GM18951 (cell line): ENCODE measurements around the gene SLC15A1.

ENCODE experiments used
- POLR2A ChIP-seq: IDR thresholded peaks from 4 replicates; pipeline ENCODE4 v1.6.1; 2011; ENCODE audit warnings: mild to moderate bottlenecking; ENCODE audit not compliant: insufficient read length, insufficient read depth; ENCODE audit errors: extremely low read depth
- in situ Hi-C: fragments of 300-500 bp; cut with MboI; formaldehyde crosslinking; loops from one replicate; pipeline ENCODE4 v1.12.0; 2022; ENCODE audit warnings: low sequenced_read_pairs, mixed read lengths, inconsistent platforms; ENCODE audit not compliant: unreplicated experiment

SLC15A1 gene

GRCh38 chr13:98751861-98752466 is 508 bp downstream of the SLC15A1 start:
- no peak for TF ChIP-seq POLR2A
- in situ Hi-C loops: no loop called here

DNA sequence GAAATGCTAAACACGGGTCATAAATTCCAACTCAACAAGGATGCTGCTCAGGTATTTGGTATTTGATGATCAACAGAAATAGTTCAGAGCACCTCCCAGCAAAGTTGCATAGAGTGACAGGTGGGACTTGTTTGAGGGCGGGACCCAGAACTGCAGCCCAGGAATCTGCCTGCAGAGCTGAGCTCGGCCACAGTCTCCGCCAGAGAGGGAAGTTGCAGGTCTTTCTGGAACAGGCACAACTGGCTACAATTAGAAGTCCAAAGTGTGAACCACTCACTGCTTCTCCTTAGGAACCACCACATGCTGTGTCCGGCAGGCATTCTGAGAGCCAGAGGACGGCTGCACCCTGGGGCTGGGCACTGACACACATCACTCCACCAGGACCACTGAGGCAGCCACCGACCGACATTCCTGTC is 1.1 kb downstream of the SLC15A1 start:
- no peak for TF ChIP-seq POLR2A
- in situ Hi-C loops: no loop called here

- in situ Hi-C loops: no loop called here
- TF ChIP-seq POLR2A: no peak
These were observed 3.0 kb downstream of the SLC15A1 start for GRCh38 chr13:98749501-98749900.

DNA sequence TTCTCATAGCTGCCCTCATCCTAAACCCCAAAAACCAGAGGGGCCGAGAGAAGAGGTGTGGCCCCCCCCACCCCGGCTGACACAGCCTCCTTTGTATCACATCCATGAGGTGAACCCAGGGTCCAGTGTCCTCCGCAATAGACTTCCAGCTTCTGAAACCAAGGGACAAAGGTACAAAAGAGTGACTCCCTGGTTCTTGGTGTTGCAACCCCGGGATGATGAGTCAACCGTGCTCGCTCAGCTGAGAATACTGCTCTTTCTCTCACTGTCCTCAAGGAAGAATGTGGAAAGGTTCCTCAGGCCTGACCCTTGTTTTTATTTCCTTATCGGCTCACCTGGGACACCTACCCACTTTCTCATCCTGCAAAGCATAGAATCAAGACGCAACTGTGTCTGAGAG is 5.5 kb downstream of the SLC15A1 start:
- no peak for TF ChIP-seq POLR2A
- in situ Hi-C loops: no loop called here

DNA sequence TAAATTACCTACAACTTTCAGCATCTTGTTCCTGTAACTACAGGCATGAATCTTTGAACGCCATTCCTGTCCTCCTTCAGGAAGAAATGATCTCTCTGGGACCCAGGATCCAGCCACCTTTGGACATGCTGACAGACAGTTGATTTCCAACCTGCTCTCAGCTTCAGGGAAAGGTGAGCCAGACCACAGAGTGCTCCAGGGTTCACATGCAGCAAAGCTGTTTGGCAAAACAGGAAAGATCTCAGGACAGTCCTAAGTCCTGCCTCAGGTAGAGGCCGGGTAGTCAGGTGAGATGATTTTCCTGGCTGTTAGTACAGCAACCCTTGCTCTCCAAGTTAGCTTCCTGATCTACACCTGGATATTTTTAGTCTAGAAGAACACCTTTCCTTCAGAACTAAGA is 9.1 kb downstream of the SLC15A1 start:
- TF ChIP-seq POLR2A: no peak
- in situ Hi-C loops: no loop called here

- TF ChIP-seq POLR2A: no peak
These were observed 9.5 kb downstream of the SLC15A1 start for GRCh38 chr13:98742961-98743360.

GRCh38 chr13:98741741-98742435 is 10.6 kb downstream of the SLC15A1 start:
- in situ Hi-C loops: no loop called here

More at GRCh38 chr13:98742961-98743360, 9.5 kb downstream of the SLC15A1 start:
- in situ Hi-C loops: no loop called here

DNA sequence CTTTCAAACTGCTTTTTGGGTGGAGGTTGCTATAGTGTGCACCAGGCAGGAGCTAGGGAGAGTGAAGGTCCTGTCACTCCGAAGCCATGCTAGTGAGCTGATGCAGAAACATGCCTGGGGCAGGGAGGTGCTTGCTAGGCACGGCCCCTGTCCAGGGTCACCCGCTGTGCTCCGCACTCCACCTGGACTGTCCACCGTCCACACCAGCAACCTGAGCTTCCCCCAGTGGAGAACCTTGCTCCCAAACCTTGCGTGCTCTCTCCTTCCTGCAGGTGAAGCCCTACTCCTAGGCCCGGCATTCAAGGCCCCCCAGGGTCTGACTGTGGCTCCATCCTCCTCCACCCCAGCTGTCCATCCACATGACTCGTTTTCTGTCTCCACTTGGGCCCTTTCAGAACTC is 12.3 kb downstream of the SLC15A1 start:
- no peak for TF ChIP-seq POLR2A
- in situ Hi-C loops: no loop called here

More at GRCh38 chr13:98741741-98742435, 10.6 kb downstream of the SLC15A1 start:
- TF ChIP-seq POLR2A: no peak

DNA sequence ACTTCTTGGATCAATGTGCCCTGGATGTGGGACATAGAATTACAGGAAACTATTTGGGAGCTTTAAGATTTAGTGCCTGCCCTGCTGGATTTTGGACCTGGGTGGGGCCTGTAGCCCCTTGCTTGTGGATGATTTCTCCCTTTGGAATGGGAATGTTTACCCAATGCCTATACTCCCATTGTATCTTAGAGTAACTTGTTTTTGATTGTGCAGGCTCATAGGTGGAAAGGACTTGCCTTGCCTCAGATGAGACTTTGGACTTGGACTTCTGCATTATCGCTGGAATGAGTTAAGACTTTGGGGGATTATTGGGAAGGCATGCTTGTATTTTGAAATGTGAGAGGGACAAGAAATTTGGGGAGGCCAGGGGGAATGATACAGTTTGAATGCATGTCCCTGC is 13.5 kb downstream of the SLC15A1 start:
- no peak for TF ChIP-seq POLR2A
- in situ Hi-C loops: no loop called here

DNA sequence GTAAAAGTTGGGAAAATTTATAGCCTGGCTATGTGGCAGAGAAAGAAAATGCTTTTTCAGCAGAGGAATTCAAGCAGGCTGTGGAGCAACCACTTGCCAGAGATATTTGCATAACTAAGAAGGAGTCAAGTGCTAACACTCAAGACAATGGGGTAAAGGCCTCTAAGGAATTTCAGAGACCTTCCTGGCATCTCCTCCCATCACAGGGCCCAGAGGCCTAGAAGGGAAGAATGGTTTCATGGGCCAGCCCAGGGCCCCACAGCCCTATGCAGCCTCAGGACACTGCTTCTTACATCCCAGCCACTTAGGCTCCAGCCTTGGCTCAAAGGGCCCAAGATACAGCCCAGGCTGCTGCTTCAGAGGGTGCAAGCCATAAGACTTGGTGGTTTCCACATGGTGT is 14.3 kb downstream of the SLC15A1 start:
- TF ChIP-seq POLR2A: no peak
- in situ Hi-C loops: no loop called here

DNA sequence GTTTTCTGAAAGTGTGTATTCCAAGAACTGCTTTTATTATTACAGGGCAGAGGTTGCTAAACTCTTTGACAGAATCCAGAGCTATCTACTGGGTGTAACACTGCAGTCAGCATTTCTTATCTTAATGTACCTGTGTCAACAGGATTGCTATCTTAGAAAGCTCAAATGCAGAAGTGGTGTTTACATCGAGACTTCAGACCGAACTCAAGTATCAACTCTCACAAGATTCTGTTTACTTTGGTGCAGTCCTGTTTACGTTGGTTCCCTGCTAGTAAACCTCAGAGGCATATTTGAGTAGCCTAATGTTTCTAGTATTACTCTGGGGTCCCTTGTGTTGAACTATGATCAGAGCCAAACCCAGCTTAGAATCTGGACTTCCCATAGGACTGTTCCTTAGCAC is 20.5 kb downstream of the SLC15A1 start:
- no peak for TF ChIP-seq POLR2A
- in situ Hi-C loops: no loop called here

DNA sequence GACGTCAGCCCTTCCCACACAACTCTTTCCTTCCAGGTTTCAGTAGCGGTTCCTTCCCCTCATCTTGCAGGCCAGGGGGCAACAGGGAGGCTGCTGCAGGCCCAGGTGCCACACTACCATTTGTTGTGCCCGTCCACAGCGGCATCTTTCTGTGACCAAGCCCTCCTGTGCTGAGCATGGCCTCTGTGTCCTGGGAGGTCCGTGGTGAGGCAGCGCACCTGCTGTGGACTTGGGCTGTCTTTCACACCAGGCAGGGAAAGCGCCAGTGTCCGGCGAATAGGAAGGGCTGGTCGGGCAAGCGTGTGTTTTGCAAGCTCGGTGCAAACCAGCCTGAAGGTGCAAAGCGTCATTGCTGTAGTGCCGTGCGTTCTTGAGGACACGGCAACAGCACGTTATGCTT is 21.4 kb downstream of the SLC15A1 start:
- no peak for TF ChIP-seq POLR2A
- in situ Hi-C loops: no loop called here

GRCh38 chr13:98730441-98730840 is 22.0 kb downstream of the SLC15A1 start:
- in situ Hi-C loops: no loop called here
- TF ChIP-seq POLR2A: no peak

DNA sequence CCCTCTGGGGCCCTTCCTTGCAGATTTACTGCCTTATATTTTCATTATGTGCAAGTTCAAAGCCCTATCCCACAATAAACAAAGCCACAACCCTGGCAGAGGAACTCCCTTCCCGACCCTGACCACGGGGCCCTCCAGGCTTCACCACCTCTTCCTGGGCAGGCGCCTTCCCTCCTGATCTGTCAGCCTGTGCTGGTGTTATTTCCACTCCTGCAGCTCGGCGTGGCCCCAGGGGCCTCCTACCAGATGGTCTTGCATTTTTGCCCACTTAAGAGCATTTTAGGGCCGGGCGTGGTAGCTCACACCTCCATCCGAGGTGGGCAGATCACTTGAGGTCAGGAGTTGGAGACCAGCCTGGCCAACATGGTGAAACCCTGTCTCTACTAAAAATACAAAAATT is 22.8 kb downstream of the SLC15A1 start:
- no peak for TF ChIP-seq POLR2A
- in situ Hi-C loops: no loop called here
